ENCODE results near the gene CORO2B. TPM values are rescaled to one million over a fixed set of nuclear protein-coding genes. Genes with fewer than 3 reads are reported as not detected.

Gene CORO2B
- total RNA-seq, 1 donor from 2014 or later = 2.7 TPM

DNA sequence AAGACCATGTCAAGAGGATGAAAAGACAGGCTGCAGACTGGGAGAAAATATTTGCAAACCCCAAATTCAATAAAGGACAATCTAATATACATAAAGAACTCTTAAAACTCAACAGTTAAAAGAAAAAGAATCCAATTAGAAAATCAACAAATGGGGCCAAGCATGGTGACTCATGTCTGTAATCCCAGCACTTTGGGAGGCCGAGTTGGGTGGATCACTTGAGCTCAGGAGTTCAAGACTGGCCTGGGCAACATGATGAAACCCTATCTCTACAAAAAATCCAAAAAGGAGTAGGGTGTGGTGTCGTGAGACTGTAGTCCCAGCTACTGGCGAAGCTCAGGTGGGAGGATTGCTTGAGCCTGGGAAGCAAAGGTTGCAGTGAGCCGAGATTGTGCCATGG, 184.3 kb downstream of the CORO2B start:
- DNase-seq (ENCODE audit: low spot score) = no peak
- intact Hi-C loops (cut with DNase I) = no loop called here

DNA sequence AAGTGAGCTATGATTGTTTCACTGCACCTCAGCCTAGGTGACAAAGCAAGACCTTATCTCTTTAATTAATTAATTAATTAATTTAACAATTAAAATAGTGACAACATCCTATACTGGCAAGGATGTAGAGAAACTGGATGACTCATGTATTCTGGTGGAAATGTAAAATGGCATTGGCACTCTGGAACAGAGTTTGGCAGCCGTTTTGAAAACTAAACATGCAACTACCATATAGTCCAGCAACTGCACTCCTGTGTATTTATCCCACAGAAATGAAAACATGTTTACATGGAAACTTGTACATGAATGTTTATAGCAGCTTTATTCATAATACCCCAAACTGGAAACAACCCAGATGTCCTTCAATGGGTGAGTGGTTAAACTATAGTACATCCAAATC, 185.3 kb downstream of the CORO2B start:
- intact Hi-C loops (cut with DNase I) = no loop called here
- DNase-seq (ENCODE audit: low spot score) = no peak

DNA sequence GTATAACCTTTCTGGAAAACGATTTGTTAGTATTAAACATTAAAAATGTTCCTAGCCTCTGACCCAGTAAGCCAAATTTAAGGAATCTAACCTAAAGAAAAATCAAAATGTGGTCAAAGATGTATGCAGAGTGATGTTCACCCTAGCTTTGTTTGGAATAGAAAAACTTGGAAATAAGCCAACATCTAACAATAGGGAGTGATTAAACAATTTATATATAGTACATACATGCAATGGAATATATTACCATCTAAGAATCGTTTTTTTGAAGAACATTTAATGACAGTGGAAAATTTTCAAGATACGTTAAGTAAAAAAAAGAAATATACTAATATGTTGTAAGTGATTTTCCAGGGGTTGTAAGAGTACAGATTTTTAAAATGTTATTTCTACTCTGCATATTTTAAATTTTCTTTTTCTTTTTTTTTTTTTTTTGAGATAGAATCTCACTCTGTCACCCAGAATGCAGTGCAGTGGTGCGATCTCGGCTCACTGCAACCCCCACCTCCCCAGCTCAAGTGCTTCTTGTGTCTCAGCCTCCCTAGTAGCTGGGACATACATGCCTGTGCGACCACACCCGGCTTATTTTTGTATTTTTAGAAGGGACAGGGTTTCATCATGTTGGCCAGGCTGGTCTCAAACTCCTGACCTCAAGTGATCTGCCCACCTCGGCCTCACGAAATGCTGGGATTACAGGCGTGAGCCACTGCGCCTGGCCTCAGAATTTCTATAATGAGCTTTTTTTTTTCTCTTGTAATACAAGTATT, 187.0 kb downstream of the CORO2B start:
- intact Hi-C loops (cut with DNase I) = no loop called here
- DNase-seq (ENCODE audit: low spot score) = no peak

DNA sequence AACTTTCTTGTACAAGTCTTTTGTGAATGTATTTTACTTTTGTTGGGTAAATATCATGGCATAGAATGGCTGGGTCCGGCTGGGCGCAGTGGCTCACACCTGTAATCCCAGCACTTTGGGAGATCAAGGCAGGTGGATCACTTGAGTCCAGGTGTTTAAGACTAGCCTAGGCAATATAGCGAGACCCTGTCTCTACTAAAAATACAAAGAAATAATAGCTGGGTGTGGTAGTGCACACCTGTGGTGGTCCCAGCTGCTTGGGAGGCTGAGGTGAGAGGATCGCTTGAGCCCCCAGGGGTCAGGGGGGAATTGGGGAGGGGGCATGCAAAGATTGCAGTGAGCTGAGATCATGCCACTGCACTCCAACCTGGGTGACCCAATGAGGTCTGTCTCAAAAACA, 189.0 kb downstream of the CORO2B start:
- intact Hi-C loops (cut with DNase I) = no loop called here
- DNase-seq (ENCODE audit: low spot score) = no peak

DNA sequence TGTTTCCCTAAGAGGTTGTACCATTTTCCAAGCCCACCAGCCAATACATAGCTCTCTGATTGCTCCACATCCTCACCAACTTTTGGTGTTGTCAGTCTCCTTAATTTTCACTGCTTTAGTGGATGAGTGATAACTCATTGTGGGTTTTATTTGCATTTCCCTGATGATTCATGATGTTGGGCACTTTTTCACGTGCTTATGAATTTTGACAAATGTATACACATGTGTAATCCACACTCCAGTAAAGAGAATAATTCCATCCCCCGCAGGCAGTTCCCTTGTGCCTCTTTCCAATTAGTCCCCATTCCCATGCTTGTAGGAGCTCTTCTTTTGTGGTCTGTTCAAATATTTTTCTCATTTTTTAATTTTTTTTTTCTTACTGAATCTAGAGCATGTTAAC, 189.5 kb downstream of the CORO2B start:
- intact Hi-C loops (cut with DNase I) = no loop called here
- DNase-seq (ENCODE audit: low spot score) = no peak

DNA sequence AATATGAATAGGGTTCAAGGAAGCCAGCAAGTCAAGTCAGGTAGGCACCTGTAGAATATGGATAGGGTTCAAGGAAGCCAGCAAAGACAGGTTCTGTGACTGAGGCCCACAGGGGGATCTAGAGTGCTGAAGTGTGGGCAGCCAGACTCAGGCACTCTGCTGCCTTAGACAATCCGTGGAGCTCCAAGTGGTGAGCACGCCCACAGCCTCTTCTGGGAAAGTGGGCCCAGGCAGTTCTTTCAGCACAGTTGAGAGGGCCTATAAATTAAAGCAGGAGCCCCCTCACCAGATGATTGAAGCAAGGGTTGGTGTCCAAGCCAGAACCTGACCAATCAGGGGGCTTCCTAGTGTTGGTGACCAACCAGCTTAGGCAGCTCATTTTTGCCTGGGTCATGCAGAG, 190.9 kb downstream of the CORO2B start:
- intact Hi-C loops (cut with DNase I) = no loop called here
- DNase-seq (ENCODE audit: low spot score) = no peak

DNA sequence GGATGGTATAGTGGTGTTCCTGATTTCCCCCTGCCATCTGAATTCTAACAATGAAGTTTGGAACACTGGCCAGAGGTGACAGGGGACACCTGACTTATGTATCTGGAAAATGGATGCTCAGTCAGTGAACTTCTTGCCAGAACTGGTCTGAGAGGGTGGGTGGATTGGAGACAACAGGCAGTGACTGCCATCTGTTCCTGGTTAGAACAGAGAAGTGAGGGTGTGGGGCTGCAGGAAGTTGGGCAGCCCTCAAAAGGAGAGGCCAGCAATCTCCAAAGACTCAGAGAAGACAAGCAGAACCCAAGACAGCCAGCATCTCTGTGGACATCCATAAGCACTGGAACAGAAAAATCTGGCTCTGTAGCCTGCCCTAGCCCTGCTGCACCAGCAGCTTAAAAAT, 191.4 kb downstream of the CORO2B start:
- intact Hi-C loops (cut with DNase I) = no loop called here
- DNase-seq (ENCODE audit: low spot score) = no peak

DNA sequence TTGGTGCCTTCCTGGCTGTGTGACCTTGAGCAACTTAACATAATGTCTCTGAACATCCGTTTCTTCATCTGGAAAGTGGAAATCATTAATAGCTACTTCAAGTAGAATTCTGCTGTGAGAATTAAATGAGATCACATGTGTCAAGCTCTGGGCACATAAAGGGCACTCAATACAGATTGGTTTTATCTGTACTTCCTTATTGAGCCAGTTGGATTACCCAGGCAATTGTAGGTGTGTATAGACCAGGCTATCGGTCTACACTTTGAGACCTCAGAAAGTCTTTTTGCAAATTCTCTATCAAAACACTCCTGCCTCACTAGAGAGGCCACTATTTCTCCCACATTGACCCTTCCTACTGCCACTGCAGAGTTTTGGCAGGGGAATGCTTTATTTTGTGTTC, 194.2 kb downstream of the CORO2B start:
- intact Hi-C loops (cut with DNase I) = no loop called here
- no peak for DNase-seq (ENCODE audit: low spot score)

DNA sequence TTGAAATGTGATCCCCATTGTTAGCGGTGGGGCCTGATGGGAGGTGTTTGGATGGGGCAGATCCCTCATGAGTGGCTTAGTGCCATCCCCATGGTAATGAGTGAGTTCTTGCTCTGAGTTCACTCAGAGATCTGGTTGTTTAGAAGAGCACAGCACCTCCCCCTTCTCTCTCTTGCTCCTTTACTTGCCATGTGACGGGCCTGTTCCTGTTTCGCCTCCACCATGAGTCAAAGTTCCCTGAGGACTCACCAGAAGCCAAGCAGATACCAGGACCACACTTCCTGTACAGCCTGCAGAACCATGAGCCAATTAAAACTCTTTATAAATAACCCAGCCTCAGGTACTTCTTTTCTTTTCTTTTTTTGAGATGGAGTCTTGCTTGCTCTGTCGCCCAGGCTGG, 195.3 kb downstream of the CORO2B start:
- intact Hi-C loops (cut with DNase I) = no loop called here
- no peak for DNase-seq (ENCODE audit: low spot score)

DNA sequence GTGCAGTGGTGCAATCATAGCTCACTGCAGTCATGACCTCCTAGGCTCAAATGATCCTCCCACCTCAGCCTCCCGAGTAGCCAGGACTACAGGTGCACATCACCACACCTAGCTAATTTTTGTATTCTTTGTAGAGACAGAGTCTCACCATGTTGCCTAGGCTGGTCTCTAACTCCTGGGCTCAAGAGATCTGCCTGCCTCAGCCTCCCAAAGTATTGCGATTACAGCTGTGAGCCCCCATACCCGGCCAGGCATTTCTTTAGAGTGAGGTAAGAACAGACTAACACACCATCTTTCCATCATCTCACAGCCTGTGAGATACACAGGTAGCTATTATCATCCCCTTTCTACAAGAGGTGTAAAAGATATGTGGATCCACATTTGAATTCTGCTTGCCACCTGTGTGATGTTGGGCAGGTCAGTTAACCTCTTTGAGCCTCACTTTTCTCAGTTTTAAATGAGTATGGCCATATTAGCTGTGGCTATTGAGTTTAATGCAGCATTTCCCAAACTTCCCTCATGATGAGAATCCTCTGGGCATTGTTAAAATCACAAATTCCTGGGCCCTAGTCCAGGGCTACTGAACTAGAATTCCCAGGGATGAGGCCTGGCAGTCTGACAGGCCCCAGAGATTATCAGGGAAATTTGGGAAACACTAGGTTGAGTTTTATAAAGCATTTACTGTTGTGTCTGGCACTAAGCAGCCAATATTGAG, 195.9 kb downstream of the CORO2B start:
- intact Hi-C loops (cut with DNase I) = loop anchor here (5.0 kb wide), 1 partner anchor 97 kb away; no protein-coding TSS in a partner anchor
- no peak for DNase-seq (ENCODE audit: low spot score)

DNA sequence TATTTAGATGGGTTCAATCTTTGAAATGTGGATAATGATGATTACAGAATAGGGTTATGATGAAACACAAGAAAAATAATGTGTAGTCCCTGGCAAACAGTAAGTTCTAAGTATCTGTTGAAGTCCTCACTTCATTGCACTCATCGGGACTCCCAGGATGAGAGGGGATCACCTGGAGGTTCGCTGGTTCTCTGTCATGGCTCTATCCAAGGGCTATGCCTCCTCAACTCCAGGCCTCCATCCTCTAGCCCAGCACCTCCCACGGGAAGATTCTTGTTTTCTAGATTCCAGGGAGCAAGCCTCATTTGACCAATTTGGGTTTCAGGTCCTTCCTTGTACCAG, 196.4 kb downstream of the CORO2B start:
- intact Hi-C loops (cut with DNase I) = loop anchor here (5.0 kb wide), 1 partner anchor 98 kb away; no protein-coding TSS in a partner anchor

DNA sequence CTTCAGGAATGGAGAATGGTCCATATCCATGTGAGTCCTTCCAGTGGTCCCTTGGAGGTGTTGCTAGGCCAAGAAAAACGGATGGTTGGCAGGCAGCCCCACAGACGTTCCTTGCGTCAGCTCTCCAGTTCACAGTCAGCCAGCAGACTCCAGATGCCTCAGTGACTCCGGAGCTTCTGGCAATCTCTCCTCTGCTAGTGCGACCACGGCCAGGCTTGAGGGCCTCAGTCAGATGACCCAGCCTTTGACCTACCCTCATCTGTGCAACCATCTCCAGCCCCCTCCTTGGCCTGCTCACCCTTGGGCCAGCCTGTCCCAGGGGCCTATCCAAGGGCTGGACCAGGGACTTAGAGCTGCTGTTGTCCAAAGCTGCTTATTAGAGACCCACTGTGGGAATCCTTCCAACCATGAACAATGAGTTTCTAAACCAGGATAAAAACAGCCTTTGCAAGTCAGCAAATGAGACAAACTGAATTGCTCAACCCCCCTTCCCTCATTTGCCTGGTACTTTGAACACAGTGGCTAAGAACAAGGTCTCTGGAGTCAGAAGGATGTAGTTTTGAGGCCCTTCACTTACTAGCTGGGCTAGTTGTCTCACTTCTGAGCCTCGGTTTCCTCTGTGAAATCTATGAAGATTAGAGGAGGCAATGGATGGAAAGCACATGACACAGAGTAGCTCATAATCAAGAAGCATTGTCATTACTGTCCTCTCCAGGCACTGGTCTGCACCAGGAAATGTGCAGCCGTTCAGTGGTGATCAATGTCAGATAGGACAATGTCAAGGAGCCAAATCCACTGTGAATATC, 197.1 kb downstream of the CORO2B start:
- peak; percentile 89 for DNase-seq (ENCODE audit: low spot score)
- intact Hi-C loops (cut with DNase I) = loop anchor here (5.0 kb wide), 1 partner anchor 99 kb away; no protein-coding TSS in a partner anchor

More for the DNA sequence above, 196.4 kb downstream of the CORO2B start:
- DNase-seq (ENCODE audit: low spot score) = no peak

DNA sequence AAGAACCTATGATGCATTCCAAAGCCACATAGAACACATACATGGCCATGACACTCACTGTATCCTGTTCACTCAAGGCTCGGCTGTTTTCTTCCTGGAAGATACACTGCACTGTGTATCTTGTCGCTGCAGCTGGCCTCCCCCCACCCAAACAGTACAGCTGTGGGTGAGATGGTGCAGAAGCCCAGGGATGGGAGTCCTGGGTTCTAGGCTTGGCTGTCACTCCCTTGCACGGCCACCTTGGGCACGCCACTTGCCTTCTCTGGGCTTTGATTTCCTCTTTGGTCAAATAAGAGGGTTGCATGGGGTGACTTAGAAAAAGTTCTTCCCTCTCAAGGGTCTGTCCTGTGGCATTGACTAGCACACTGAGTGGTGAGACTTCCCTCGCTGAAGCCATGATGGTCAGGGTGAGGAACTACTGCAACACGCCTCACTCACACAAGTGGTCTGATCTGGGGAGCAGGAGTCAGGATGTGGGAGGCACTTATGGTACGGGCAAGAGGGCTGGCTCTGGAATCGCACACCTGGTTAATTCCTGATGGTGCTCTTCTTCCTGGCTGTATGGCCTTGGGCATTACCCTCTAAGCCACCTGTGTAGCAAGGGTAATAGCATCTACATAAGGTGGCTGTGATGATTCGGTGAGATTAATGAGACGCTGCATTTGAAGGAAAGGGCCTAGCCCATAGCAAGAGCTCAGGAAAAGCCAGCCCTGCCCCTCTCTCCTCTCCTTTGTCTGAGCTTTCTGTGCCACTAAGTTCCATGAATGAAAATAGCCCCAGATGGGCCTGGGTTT, 197.9 kb downstream of the CORO2B start:
- DNase-seq (ENCODE audit: low spot score) = no peak

More for the DNA sequence above, 197.9 kb downstream of the CORO2B start:
- intact Hi-C loops (cut with DNase I) = loop anchor here (5.0 kb wide), 1 partner anchor 99 kb away; no protein-coding TSS in a partner anchor

Other genes with a start within 250 kb of the CORO2B start
- 9.3 TPM for gene ITGA11, start 146.8 kb upstream of the CORO2B start, total RNA-seq
- gene ANP32A, start 241.9 kb downstream of the CORO2B start, total RNA-seq = 180 TPM

All from cardiac septum (tissue), 1 donor.